ENCODE results near the gene ZNF76. TPM values are rescaled to one million over a fixed set of nuclear protein-coding genes. Genes with fewer than 3 reads are reported as not detected.

The ZNF76 gene
- total and polyA plus RNA-seq, 2 donors (not counting 3 experiments of a cell fraction or from before 2014, with no cell fraction given) = 27.9 to 34.6 TPM

- peaks cover 2 to 3% of the 10 kb centered on the region in 2 experiments for H3K36me3 ChIP-seq (ENCODE audit: control insufficient read depth in 2 of 2, extremely low read depth in 1 of 2, insufficient read depth in 2 of 2, low read length in 2 of 2)
- no peaks in the 10 kb centered on the region for H3K27me3 ChIP-seq (ENCODE audit: control insufficient read depth in 2 of 2, insufficient read depth in 2 of 2, low read length in 2 of 2)
- FAIRE-seq (no peak), DNase-seq (ENCODE audit: low read depth, low spot score) (no peak)
- H3K27ac ChIP-seq (ENCODE audit: insufficient read depth, low read depth, low read length) = no peak overlapping the region
- no peaks in the 10 kb centered on the region for H3K4me1 ChIP-seq (ENCODE audit: control insufficient read depth, extremely low read depth, insufficient read depth, low read length)
- H3K9ac ChIP-seq (replicated peaks; ENCODE audit: extremely low read depth, insufficient read depth, low read length) = no peak overlapping the region
- intact Hi-C loops (cut with micrococcal nuclease) (no loop called here), dilution Hi-C loops (cut with MboI; ENCODE audit: extremely low pct_ligation_motif_present, low sequenced_read_pairs) (no loop called here)
- H3K4me3 ChIP-seq (replicated peaks in 1 of 3; ENCODE audit: insufficient read depth in 1 of 3, low read depth in 1 of 3, low read length in 3 of 3) = no peak overlapping the region
- ChIA-PET CTCF (no interaction called here), POLR2A (no interaction called here)
- H3K9me3 ChIP-seq (replicated peaks; ENCODE audit: control insufficient read depth, insufficient read depth, low read length) = no peaks in the 10 kb centered on the region
- no peaks in the 10 kb centered on the region for H4K20me1 ChIP-seq (replicated peaks; ENCODE audit: control insufficient read depth, extremely low read depth, insufficient read depth, low read length)
- no peak for TF ChIP-seq JUN (IDR thresholded peaks at IDR 0.05; ENCODE audit: borderline replicate concordance, insufficient read depth, insufficient read length, low read depth)
- H3K9me1 ChIP-seq (replicated peaks; ENCODE audit: control insufficient read depth, extremely low read depth, insufficient read depth, low read length) = no peaks in the 10 kb centered on the region
- no TSS peak for BruUV-seq (replicated peaks)
- no peaks in the 10 kb centered on the region for H3K79me2 ChIP-seq (ENCODE audit: control insufficient read depth, insufficient read depth, low read length)
- H3K4me2 ChIP-seq (ENCODE audit: insufficient read depth, low read length) = no peak overlapping the region
- H2AFZ ChIP-seq (ENCODE audit: low read depth, low read length) = no peak overlapping the region
Observed at GRCh38 chr6:35278708-35279107, 19.2 kb downstream of the ZNF76 start.

DNA sequence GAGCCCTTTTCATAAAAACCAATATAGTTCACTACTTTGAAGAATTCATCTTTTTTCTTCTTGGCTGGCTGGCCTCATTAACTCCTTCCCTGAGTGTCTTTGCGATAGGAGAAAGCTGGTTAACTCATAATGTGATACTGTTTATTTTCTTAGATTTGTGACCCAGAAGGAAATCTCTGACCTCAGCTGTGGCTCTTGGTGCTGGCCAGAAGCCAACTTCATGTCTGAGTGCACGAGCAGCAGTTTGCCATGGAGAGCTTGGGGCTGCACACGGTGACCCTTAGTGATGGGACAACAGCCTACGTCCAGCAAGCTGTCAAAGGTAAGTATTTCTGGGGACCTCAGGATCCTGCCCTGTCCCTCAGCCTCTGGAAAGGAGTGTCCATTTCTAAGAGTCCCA, 21.4 kb downstream of the ZNF76 start:
- Histone ChIP-seq H3K4me2 (ENCODE audit: insufficient read depth, low read length) (no peak overlapping the region), H4K20me1 (replicated peaks; ENCODE audit: control insufficient read depth, extremely low read depth, insufficient read depth, low read length) (no peaks in the 10 kb centered on the region), H3K36me3 (ENCODE audit: control insufficient read depth in 2 of 2, extremely low read depth in 1 of 2, insufficient read depth in 2 of 2, low read length in 2 of 2) (peaks cover 3% of the 10 kb centered on the region in 2 experiments), H3K9ac (replicated peaks; ENCODE audit: extremely low read depth, insufficient read depth, low read length) (no peak overlapping the region), H3K4me1 (ENCODE audit: control insufficient read depth, extremely low read depth, insufficient read depth, low read length) (no peaks in the 10 kb centered on the region), H2AFZ (ENCODE audit: low read depth, low read length) (no peak overlapping the region), H3K4me3 (replicated peaks in 1 of 3; ENCODE audit: insufficient read depth in 1 of 3, low read depth in 1 of 3, low read length in 3 of 3) (no peak overlapping the region), H3K27me3 (ENCODE audit: control insufficient read depth in 2 of 2, insufficient read depth in 2 of 2, low read length in 2 of 2) (no peaks in the 10 kb centered on the region), H3K27ac (ENCODE audit: insufficient read depth, low read depth, low read length) (no peak overlapping the region), H3K9me1 (replicated peaks; ENCODE audit: control insufficient read depth, extremely low read depth, insufficient read depth, low read length) (no peaks in the 10 kb centered on the region), H3K79me2 (ENCODE audit: control insufficient read depth, insufficient read depth, low read length) (no peaks in the 10 kb centered on the region), H3K9me3 (replicated peaks; ENCODE audit: control insufficient read depth, insufficient read depth, low read length) (no peaks in the 10 kb centered on the region)
- TF ChIP-seq EZH2 (IDR thresholded peaks at IDR 0.05; ENCODE audit: borderline replicate concordance, low read depth, low read length, severe bottlenecking) = no peak
- no peak for TF ChIP-seq MYC (IDR thresholded peaks at IDR 0.05; ENCODE audit: low read depth, low read length)
- no peak for TF ChIP-seq POLR2A (IDR thresholded peaks at IDR 0.05; ENCODE audit: low read depth, low read length)
- TF ChIP-seq POLR2AphosphoS5 (IDR thresholded peaks at IDR 0.05; ENCODE audit: insufficient read depth, low read depth, low read length) = no peak
- TF ChIP-seq GATA2 (IDR thresholded peaks at IDR 0.05; ENCODE audit: insufficient read depth, insufficient read length, low read depth, low read length) = no peak
- TF ChIP-seq MAX (IDR thresholded peaks at IDR 0.05; ENCODE audit: insufficient read depth, insufficient read length) = no peak
- TF ChIP-seq, protein P1, sequence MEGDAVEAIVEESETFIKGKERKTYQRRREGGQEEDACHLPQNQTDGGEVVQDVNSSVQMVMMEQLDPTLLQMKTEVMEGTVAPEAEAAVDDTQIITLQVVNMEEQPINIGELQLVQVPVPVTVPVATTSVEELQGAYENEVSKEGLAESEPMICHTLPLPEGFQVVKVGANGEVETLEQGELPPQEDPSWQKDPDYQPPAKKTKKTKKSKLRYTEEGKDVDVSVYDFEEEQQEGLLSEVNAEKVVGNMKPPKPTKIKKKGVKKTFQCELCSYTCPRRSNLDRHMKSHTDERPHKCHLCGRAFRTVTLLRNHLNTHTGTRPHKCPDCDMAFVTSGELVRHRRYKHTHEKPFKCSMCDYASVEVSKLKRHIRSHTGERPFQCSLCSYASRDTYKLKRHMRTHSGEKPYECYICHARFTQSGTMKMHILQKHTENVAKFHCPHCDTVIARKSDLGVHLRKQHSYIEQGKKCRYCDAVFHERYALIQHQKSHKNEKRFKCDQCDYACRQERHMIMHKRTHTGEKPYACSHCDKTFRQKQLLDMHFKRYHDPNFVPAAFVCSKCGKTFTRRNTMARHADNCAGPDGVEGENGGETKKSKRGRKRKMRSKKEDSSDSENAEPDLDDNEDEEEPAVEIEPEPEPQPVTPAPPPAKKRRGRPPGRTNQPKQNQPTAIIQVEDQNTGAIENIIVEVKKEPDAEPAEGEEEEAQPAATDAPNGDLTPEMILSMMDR (IDR thresholded peaks at IDR 0.05; ENCODE audit: extremely low read depth in 1 of 2, insufficient read depth in 1 of 2, low read depth in 1 of 2, low read length in 2 of 2) = no peak
- TF ChIP-seq FOS (IDR thresholded peaks at IDR 0.05; ENCODE audit: borderline replicate concordance, insufficient read depth, low read length) = no peak
- TF ChIP-seq JUN (IDR thresholded peaks at IDR 0.05; ENCODE audit: borderline replicate concordance, insufficient read depth, insufficient read length, low read depth) = no peak
- CTCF ChIA-PET = interaction anchor here (0.5 to 2.6 kb wide), 5 partner anchors 9 to 451 kb away, joined by 3 to 7 read pairs (median 3); no protein-coding TSS in a partner anchor
- POLR2A ChIA-PET = interaction anchor here (0.6 kb wide), 1 partner anchor 449 kb away, joined by 8 read pairs; no protein-coding TSS in a partner anchor
- dilution Hi-C loops (cut with MboI; ENCODE audit: extremely low pct_ligation_motif_present, low sequenced_read_pairs) (no loop called here), intact Hi-C loops (cut with micrococcal nuclease) (no loop called here)
- DNase-seq (ENCODE audit: low read depth, low spot score) (peak; percentile 54), FAIRE-seq (no peak)
- BruUV-seq (replicated peaks) = no TSS peak
